Stomach (tissue), 4 donors: ENCODE results near the gene TULP1.

Experiments used
- EP300 ChIP-seq: sonication (generic); formaldehyde crosslinking; IDR thresholded peaks from one replicate; pipeline ENCODE4 v1.6.1; 2017; ENCODE audit warnings: antibody characterized with exemption
- POLR2A ChIP-seq, 4 donors: fragments of 450-650 bp; IDR thresholded peaks; one replicate each; pipeline ENCODE4 v1.6.1; 2016; ENCODE audit warnings: antibody characterized with exemption in 4 of 4, control low read depth in 2 of 4, mild to moderate bottlenecking in 1 of 4, moderate library complexity in 1 of 4
- POLR2AphosphoS5 ChIP-seq, 3 donors: sonication (generic); formaldehyde crosslinking; IDR thresholded peaks; one replicate each; pipeline ENCODE4 v1.6.1; 2016; ENCODE audit warnings: antibody characterized with exemption in 3 of 3
- TF ChIP-seq, protein P1 (sequence below), 7 experiments: fragments of 450-650 bp in 4 of 7; fragments of 200-600 bp in 3 of 7; sonication (generic) in 3 of 7; IDR thresholded peaks; one replicate each; pipeline ENCODE4 v1.5.1; 2016 to 2019; ENCODE audit warnings: antibody characterized with exemption in 7 of 7, control low read depth in 2 of 7, mild to moderate bottlenecking in 1 of 7

- TF ChIP-seq, protein P1, sequence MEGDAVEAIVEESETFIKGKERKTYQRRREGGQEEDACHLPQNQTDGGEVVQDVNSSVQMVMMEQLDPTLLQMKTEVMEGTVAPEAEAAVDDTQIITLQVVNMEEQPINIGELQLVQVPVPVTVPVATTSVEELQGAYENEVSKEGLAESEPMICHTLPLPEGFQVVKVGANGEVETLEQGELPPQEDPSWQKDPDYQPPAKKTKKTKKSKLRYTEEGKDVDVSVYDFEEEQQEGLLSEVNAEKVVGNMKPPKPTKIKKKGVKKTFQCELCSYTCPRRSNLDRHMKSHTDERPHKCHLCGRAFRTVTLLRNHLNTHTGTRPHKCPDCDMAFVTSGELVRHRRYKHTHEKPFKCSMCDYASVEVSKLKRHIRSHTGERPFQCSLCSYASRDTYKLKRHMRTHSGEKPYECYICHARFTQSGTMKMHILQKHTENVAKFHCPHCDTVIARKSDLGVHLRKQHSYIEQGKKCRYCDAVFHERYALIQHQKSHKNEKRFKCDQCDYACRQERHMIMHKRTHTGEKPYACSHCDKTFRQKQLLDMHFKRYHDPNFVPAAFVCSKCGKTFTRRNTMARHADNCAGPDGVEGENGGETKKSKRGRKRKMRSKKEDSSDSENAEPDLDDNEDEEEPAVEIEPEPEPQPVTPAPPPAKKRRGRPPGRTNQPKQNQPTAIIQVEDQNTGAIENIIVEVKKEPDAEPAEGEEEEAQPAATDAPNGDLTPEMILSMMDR (IDR thresholded peaks at IDR 0.05), result no peak
- TF ChIP-seq EP300 (no peak), POLR2A (IDR thresholded peaks at IDR 0.05) (no peak), POLR2AphosphoS5 (IDR thresholded peaks at IDR 0.05) (no peak)
Measured at GRCh38 chr6:35480176-35480575, 32.5 kb downstream of the TULP1 start.
